H54 (cell line): ENCODE results near the gene SEMA5A.

Experiments
- DNase-seq: peaks from one replicate; pipeline ENCODE4 v3.0.0; 2011; ENCODE audit warnings: low spot score, mixed read lengths; ENCODE audit not compliant: insufficient read length
- FAIRE-seq: peaks from 3 replicates; lab custom pipeline; 2011; peaks lifted over from hg19 to GRCh38; lab: Jason Lieb, UNC
- POLR2A ChIP-seq: IDR thresholded peaks from 2 replicates; pipeline ENCODE4 v1.6.1; 2011; ENCODE audit warnings: low read depth, mild to moderate bottlenecking, low read length

Gene SEMA5A

DNA sequence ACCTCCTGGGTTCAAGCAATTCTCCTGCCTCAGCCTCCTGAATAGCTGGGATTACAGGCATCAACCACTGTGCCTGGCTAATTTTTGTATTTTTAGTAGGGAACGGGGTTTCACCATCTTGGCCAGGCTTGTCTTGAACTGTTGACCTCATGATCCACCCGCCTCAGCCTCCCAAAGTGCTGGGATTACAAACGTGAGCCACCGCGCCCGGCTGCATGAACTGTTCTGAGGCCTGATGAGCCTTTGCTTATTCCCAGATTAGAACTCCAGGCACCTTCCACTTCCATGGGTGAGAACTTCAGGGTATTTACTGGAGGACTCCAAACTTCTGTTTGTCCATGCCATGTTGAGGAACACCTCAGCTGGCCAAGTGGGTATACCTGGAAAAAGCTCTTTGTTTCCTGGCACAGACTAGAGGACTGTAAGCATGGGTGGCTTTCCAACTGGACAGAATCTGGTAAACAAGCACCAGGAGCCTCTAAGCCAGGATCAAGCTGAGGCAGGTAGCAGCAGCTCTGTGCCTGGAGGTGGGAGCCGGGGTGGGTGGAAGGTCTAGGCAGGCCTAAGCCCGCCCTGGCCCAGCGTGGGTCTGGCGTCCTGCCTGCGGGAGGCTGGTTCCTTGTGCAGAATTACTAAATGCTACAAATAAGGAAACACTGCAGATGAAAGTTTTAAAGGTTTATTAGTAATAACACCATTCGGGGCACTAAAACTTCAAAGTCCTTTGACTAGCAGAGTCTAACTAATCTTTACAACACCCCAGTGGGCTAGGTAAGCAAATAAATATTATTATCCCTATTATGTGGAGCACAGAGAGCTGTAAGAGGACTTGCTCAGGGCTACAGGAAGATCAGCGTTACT is 78.4 kb downstream of the SEMA5A start:
- FAIRE-seq (no peak), DNase-seq (peak; percentile 13)
- TF ChIP-seq POLR2A: no peak

DNA sequence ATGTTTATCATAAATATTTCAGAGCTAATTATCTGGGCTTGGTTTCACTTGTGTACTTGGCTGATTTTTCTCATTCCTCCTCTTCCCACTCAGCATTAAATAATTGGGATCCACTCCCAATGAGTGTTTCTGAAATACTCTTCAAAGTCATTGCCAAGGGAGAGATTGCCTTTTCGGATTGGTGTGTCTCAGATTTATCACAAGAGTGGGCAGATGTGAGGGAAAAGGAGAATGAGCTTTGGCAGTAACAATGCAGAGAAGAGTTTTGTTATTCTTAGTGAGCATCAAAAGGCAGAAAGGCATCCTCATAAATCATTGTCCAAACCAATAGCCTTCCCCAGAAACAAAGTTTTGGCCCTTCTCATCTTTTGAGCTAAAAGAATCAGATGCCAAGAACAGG is 79.2 kb downstream of the SEMA5A start:
- DNase-seq (no peak), FAIRE-seq (no peak)
- TF ChIP-seq POLR2A: no peak

DNA sequence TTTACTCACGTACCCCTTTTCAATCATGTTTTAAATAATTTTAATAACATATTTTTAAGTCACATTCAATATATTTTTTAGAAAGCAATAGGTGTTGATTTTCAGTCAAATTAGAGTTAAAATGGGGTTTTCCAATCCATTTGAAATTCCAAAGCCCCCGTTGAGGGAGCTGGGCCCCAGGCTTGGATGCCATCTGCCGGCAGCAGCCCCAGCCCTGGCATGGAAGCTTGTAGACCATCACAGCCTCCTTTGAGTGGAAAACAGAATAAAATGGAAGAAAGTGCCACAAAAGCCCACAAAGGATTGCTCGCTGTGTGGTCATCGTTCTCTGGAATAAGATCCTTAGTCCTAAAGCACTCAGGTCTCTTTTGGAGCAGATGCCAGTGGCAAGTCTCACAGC is 81.4 kb downstream of the SEMA5A start:
- FAIRE-seq (no peak), DNase-seq (no peak)
- TF ChIP-seq POLR2A: no peak

GRCh38 chr5:9462109-9462508 is 83.8 kb downstream of the SEMA5A start:
- no peak for TF ChIP-seq POLR2A
- no peak for DNase-seq
- FAIRE-seq: no peak

GRCh38 chr5:9460885-9461645 is 84.8 kb downstream of the SEMA5A start:
- FAIRE-seq: no peak
- DNase-seq: no peak
- no peak for TF ChIP-seq POLR2A

- TF ChIP-seq POLR2A: no peak
- DNase-seq (no peak), FAIRE-seq (no peak)
These were observed 89.3 kb downstream of the SEMA5A start for GRCh38 chr5:9456435-9457042.

DNA sequence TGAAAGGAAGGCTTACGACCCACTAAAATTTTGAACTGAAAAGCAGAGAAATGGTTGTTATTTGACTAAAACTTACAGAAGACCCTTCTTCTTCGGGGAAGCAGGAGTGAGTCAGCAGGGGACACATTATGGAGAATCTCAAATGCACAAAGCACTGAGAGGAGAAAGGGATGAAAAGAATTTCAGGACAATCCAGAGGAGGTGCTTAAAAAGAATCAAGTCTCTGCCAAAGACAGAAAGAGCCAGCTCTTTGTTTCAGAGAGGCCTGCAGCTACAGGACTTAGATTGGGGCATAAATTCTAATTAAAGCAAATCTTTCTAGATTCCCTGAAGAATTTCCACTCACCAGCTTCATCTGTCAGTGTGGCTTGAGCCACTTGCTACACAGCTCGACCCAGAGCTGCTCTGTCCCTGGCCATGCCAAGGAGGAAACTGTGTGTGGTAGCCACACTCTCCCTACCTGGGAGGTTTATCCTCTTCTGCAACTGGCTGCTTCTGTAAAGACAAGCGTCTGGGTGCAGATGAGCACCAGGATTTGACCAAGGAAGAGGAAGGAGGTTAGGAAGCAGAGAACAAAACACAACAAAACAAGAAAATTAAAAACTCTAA is 89.9 kb downstream of the SEMA5A start:
- FAIRE-seq (no peak), DNase-seq (no peak)
- no peak for TF ChIP-seq POLR2A

- DNase-seq: no peak
- FAIRE-seq: no peak
- TF ChIP-seq POLR2A: no peak
These were observed 91.4 kb downstream of the SEMA5A start for GRCh38 chr5:9454491-9454890.

- FAIRE-seq (no peak), DNase-seq (no peak)
- no peak for TF ChIP-seq POLR2A
These were observed 91.8 kb downstream of the SEMA5A start for GRCh38 chr5:9454012-9454481.

- FAIRE-seq (no peak), DNase-seq (no peak)
- TF ChIP-seq POLR2A: no peak
These were observed 92.3 kb downstream of the SEMA5A start for GRCh38 chr5:9453480-9454011.

GRCh38 chr5:9452181-9452580 is 93.7 kb downstream of the SEMA5A start:
- FAIRE-seq (no peak), DNase-seq (no peak)
- no peak for TF ChIP-seq POLR2A

- no peak for TF ChIP-seq POLR2A
- no peak for FAIRE-seq
- no peak for DNase-seq
These were observed 94.8 kb downstream of the SEMA5A start for GRCh38 chr5:9451037-9451436.

GRCh38 chr5:9447691-9448090 is 98.2 kb downstream of the SEMA5A start:
- no peak for TF ChIP-seq POLR2A
- FAIRE-seq: no peak
- no peak for DNase-seq
